ENCODE measurements around the gene FOXP3. TPM values are rescaled to one million over a fixed set of nuclear protein-coding genes. Genes with fewer than 3 reads are reported as not detected.

Gene FOXP3
- total RNA-seq, 4 donors from 2014 or later = 0.22 TPM; not detected in 3

GRCh38 chrX:49204709-49205108, 59.8 kb downstream of the FOXP3 start:
- Histone ChIP-seq H3K9me3 (no peaks in the 10 kb centered on the region), H3K4me1 (peaks cover 0 to 6% (median 0%) of the 10 kb centered on the region in 3 donors), H3K27ac (no peak overlapping the region), H3K4me3 (no peak overlapping the region), H3K36me3 (no peaks in the 10 kb centered on the region), H3K27me3 (peaks cover 6% of the 10 kb centered on the region)
- TF ChIP-seq, protein P1, sequence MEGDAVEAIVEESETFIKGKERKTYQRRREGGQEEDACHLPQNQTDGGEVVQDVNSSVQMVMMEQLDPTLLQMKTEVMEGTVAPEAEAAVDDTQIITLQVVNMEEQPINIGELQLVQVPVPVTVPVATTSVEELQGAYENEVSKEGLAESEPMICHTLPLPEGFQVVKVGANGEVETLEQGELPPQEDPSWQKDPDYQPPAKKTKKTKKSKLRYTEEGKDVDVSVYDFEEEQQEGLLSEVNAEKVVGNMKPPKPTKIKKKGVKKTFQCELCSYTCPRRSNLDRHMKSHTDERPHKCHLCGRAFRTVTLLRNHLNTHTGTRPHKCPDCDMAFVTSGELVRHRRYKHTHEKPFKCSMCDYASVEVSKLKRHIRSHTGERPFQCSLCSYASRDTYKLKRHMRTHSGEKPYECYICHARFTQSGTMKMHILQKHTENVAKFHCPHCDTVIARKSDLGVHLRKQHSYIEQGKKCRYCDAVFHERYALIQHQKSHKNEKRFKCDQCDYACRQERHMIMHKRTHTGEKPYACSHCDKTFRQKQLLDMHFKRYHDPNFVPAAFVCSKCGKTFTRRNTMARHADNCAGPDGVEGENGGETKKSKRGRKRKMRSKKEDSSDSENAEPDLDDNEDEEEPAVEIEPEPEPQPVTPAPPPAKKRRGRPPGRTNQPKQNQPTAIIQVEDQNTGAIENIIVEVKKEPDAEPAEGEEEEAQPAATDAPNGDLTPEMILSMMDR (IDR thresholded peaks at IDR 0.05) = no peak
- TF ChIP-seq POLR2AphosphoS5 (IDR thresholded peaks at IDR 0.05) (no peak), EP300 (IDR thresholded peaks at IDR 0.05) (no peak), POLR2A (IDR thresholded peaks at IDR 0.05) (no peak)
- WGBS, 2 donors (ENCODE audit: low coverage in 1 of 2) = 63 to 71% methylated on average over 1 to 2 of the region's 4 CpGs
- no peak for ATAC-seq

DNA sequence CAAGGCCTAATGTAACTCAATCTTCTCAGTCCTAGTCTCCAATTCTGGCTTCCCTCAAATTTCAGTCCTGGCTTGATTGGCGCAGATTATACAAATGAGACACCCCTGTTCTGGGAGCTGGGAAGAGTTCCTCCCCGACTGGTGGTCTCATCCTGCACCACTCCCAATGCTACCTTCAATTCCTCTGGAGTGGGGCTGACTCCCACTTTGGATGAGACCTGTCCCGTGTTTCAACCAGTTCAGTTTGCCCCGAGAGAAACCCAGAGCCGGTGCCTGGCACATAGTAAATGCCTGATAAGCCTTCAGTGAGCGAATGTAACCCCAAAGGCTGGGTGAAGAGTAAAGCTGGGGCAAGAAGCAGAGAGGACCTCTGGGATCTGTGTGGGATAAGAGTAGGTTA, 60.5 kb downstream of the FOXP3 start:
- TF ChIP-seq, protein P1 (IDR thresholded peaks at IDR 0.05) = no peak
- TF ChIP-seq POLR2A (IDR thresholded peaks at IDR 0.05) (no peak), POLR2AphosphoS5 (IDR thresholded peaks at IDR 0.05) (no peak), EP300 (IDR thresholded peaks at IDR 0.05) (no peak)
- H3K36me3 ChIP-seq = no peaks in the 10 kb centered on the region
- no peak for ATAC-seq
- WGBS, 2 donors (ENCODE audit: low coverage in 1 of 2) = no CpG with 5 or more reads among the region's 6 CpGs
- no peak overlapping the region for H3K27ac ChIP-seq
- H3K27me3 ChIP-seq = no peaks in the 10 kb centered on the region
- no peaks in the 10 kb centered on the region for H3K9me3 ChIP-seq
- no peak overlapping the region for H3K4me3 ChIP-seq
- H3K4me1 ChIP-seq = peaks cover 0 to 13% (median 0%) of the 10 kb centered on the region in 3 donors

- 58 to 62% methylated on average over 3 of the region's 3 CpGs for WGBS, 2 donors (ENCODE audit: low coverage in 1 of 2)
- H3K27me3 ChIP-seq = no peaks in the 10 kb centered on the region
- ATAC-seq = no peak
These were observed 61.0 kb downstream of the FOXP3 start for GRCh38 chrX:49203536-49203935.

DNA sequence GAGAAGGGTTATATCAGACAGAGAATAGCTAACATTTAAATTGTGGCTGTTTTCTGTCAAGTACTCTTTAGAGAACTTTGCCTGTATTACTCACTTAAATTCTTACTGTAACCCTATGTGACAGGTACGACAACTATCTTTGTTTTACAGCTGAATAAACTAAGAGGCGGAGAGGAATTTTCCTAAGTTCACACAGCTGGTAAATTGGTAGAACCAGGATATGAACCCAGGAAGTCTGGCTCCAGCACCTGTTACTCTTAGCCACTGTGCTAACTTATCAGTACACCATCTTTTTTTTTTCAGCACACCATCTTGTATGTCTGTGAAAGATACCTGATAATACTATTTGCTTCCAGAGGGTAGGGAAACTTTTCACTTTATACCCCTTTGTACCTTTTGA, 62.5 kb downstream of the FOXP3 start:
- no peaks in the 10 kb centered on the region for H3K9me3 ChIP-seq
- 74 to 84% methylated on average over 2 of the region's 2 CpGs for WGBS, 2 donors (ENCODE audit: low coverage in 1 of 2)
- no peak overlapping the region for H3K27ac ChIP-seq
- no peaks in the 10 kb centered on the region for H3K36me3 ChIP-seq
- no peak for ATAC-seq
- TF ChIP-seq EP300 (IDR thresholded peaks at IDR 0.05) (no peak), POLR2A (IDR thresholded peaks at IDR 0.05) (no peak), POLR2AphosphoS5 (IDR thresholded peaks at IDR 0.05) (no peak)
- TF ChIP-seq, protein P1 (IDR thresholded peaks at IDR 0.05) = no peak
- H3K4me3 ChIP-seq = no peak overlapping the region
- H3K27me3 ChIP-seq = no peaks in the 10 kb centered on the region
- peaks cover 0 to 15% (median 0%) of the 10 kb centered on the region in 3 donors for H3K4me1 ChIP-seq

More at GRCh38 chrX:49203536-49203935, 61.0 kb downstream of the FOXP3 start:
- Histone ChIP-seq H3K4me3 (no peak overlapping the region), H3K4me1 (peaks cover 0 to 15% (median 0%) of the 10 kb centered on the region in 3 donors), H3K27ac (no peak overlapping the region), H3K36me3 (no peaks in the 10 kb centered on the region), H3K9me3 (no peaks in the 10 kb centered on the region)
- TF ChIP-seq EP300 (IDR thresholded peaks at IDR 0.05) (no peak), POLR2AphosphoS5 (IDR thresholded peaks at IDR 0.05) (no peak), POLR2A (IDR thresholded peaks at IDR 0.05) (no peak)
- TF ChIP-seq, protein P1 (IDR thresholded peaks at IDR 0.05) = no peak

Other genes starting within 250 kb of the FOXP3 start
- 100 to 1,000 TPM in 3 of 4 donors, 10 to 100 TPM in 1; 85.8 to 165 (median 107) TPM for gene TFE3, start 221.4 kb downstream of the FOXP3 start, total RNA-seq
- gene CCDC120, start 205.7 kb downstream of the FOXP3 start, total RNA-seq = 1 to 10 TPM; 1.1 to 4.7 (median 2.5) TPM
- gene PRAF2, start 190.7 kb downstream of the FOXP3 start, total RNA-seq = 10 to 100 TPM in 3 of 4 donors, 1 to 10 TPM in 1; 9.6 to 20.9 (median 17.2) TPM
- 100 to 1,000 TPM in 1 of 4 donors, 10 to 100 TPM in 3; 60.8 to 101 (median 80.9) TPM for gene WDR45, start 184.8 kb downstream of the FOXP3 start, total RNA-seq
- 10 to 100 TPM; 28.2 to 34.1 (median 31.5) TPM for gene GPKOW, start 141.0 kb downstream of the FOXP3 start, total RNA-seq
- 1 to 10 TPM in 3 of 4 donors, under 1 TPM in 1; 0.69 to 4.6 (median 3.1) TPM for gene MAGIX, start 102.0 kb downstream of the FOXP3 start, total RNA-seq
- 10 to 100 TPM; 57.9 to 78.7 (median 67.9) TPM for gene PLP2, start 92.8 kb downstream of the FOXP3 start, total RNA-seq
- gene PRICKLE3, start 78.3 kb downstream of the FOXP3 start, total RNA-seq = 10 to 100 TPM in 2 of 4 donors, 1 to 10 TPM in 2; 6.2 to 15.9 (median 9.6) TPM
- 10 to 100 TPM in 1 of 4 donors, 1 to 10 TPM in 3; 2.9 to 10.5 (median 5.4) TPM for gene SYP, start 64.5 kb downstream of the FOXP3 start, total RNA-seq
- gene CACNA1F, start 31.4 kb downstream of the FOXP3 start, total RNA-seq = 1 to 10 TPM in 1 of 4 donors, not detected in 3; 1.7 TPM
- 10 to 100 TPM; 10.7 to 17.9 (median 14.1) TPM for gene CCDC22, start 29.2 kb downstream of the FOXP3 start, total RNA-seq
- 10 to 100 TPM; 12.0 to 27.5 (median 17.0) TPM for gene PPP1R3F, start 5.1 kb upstream of the FOXP3 start, total RNA-seq
- gene GAGE10, start 38.9 kb upstream of the FOXP3 start, total RNA-seq = not detected
- not detected for gene GAGE12J, start 57.3 kb upstream of the FOXP3 start, total RNA-seq
- gene GAGE13, start 66.9 kb upstream of the FOXP3 start, total RNA-seq = not detected